Bronchial epithelial cell (primary cell): ENCODE measurements around the gene CPNE8. TPM values are rescaled to one million over a fixed set of nuclear protein-coding genes. Genes with fewer than 3 reads are reported as not detected.

ENCODE experiments used
- DNase-seq: peaks from one replicate; pipeline ENCODE4 v3.0.0-alpha.2; 2010; ENCODE audit warnings: low read depth
- FAIRE-seq: peaks from 2 replicates; lab custom pipeline; 2011; peaks lifted over from hg19 to GRCh38; lab: Jason Lieb, UNC
- H3K27me3 ChIP-seq: 2 replicates; pipeline ENCODE4 v1.5.1; 2011; ENCODE audit warnings: low read length; ENCODE audit not compliant: control insufficient read depth, insufficient read depth
- H3K36me3 ChIP-seq: 2 replicates; pipeline ENCODE4 v1.5.1; 2011; ENCODE audit warnings: low read length; ENCODE audit not compliant: control insufficient read depth, insufficient read depth
- H3K4me3 ChIP-seq: 2 replicates; pipeline ENCODE4 v1.5.1; 2011; ENCODE audit warnings: mild to moderate bottlenecking, low read depth, low read length, control low read depth
- total RNA-seq: library from RNA; depleted of rRNA; stranded (reverse); fragments of >200 nt; gene quantifications from 2 replicates; pipeline ENCODE4 v1.2.1, GENCODE V29; 2014
- TF ChIP-seq, protein P1 (sequence below): IDR thresholded peaks from 2 replicates; pipeline ENCODE4 v1.5.1; 2011; ENCODE audit warnings: mild to moderate bottlenecking, moderate library complexity, low read length, control low read depth, inconsistent platforms; ENCODE audit not compliant: insufficient read depth, severe bottlenecking

The CPNE8 gene
- total RNA-seq, 1 donor from 2014 or later: 7.1 TPM

DNA sequence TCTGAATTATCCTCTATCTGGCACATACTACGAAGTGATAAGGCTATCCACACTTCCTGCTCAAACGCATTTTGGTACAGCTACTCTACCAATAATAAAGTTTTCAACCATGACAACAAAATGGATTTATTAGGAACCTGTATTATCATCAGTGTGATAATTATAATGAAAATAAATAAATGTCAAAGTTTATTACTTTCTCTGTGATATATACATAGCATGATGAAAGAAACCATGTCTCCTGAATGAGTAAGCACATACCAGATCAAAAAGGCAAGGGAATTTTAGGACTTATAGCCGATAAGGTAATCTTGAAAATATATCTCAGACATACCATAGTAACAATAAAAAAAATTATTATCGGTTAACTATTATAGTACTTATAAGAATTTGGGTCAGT lies 61.1 kb downstream of the CPNE8 start:
- Histone ChIP-seq H3K36me3 (no peaks in the 10 kb centered on the region), H3K27me3 (no peaks in the 10 kb centered on the region), H3K4me3 (no peak overlapping the region)
- FAIRE-seq (no peak), DNase-seq (no peak)
- TF ChIP-seq, protein P1, sequence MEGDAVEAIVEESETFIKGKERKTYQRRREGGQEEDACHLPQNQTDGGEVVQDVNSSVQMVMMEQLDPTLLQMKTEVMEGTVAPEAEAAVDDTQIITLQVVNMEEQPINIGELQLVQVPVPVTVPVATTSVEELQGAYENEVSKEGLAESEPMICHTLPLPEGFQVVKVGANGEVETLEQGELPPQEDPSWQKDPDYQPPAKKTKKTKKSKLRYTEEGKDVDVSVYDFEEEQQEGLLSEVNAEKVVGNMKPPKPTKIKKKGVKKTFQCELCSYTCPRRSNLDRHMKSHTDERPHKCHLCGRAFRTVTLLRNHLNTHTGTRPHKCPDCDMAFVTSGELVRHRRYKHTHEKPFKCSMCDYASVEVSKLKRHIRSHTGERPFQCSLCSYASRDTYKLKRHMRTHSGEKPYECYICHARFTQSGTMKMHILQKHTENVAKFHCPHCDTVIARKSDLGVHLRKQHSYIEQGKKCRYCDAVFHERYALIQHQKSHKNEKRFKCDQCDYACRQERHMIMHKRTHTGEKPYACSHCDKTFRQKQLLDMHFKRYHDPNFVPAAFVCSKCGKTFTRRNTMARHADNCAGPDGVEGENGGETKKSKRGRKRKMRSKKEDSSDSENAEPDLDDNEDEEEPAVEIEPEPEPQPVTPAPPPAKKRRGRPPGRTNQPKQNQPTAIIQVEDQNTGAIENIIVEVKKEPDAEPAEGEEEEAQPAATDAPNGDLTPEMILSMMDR: no peak

DNA sequence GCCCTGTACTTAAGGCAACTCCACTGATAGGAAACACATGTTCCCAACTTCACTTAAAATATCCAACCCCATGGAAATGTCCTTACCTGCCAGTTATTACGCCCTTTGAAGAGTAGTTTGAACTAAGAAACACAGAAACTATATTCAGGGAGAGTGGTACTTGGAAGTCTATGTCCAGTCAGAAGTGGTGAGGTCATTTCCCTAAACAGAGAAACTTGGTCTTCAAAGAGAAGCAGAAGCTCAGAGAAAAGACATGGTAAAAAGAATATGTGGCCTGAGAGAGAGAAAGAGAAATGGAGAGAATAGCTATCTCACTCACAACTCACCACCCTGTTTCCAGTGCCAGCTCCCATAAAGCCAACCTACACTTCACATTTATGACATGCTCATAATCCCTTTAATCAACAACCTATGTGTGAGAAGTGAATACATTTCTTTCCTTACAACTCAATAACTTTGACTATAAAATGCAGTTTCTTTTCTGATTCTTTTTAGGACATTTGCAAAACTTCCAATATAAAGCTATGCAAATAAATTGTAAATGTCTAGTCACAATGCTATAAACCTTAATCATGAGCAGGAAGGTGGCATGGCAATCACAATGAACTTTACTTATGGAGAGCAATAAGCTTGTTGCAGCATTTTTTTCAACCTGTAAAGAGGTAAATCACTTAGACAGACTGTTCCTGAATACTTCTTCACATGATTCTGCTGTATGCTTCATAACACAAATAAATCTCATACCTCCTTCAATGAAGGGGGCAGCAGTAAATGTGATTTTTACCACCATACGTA lies 67.1 kb downstream of the CPNE8 start:
- no peaks in the 10 kb centered on the region for H3K36me3 ChIP-seq
- TF ChIP-seq, protein P1: no peak
- DNase-seq (no peak), FAIRE-seq (no peak)
- no peak overlapping the region for H3K4me3 ChIP-seq
- no peaks in the 10 kb centered on the region for H3K27me3 ChIP-seq

DNA sequence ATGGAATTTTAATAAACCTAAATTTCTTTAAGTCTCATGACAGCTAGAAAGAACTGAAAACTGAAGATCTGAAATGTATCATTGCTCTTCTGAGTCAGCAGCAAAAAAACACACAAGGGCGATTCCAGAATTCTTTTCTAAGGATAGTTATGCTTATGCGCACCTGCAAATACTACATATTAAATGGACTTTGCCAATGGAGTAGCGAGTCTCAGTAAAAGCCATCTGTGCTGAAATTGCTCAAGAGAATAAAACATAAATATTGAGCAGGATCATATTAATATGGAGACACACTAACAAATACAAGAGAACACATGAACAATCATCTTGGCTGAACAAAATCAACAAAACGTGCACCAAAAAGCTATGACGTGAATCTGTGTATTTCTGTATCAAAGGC lies 73.7 kb downstream of the CPNE8 start:
- TF ChIP-seq, protein P1: no peak
- DNase-seq (no peak), FAIRE-seq (no peak)
- no peak overlapping the region for H3K4me3 ChIP-seq
- no peaks in the 10 kb centered on the region for H3K27me3 ChIP-seq
- H3K36me3 ChIP-seq: no peaks in the 10 kb centered on the region

DNA sequence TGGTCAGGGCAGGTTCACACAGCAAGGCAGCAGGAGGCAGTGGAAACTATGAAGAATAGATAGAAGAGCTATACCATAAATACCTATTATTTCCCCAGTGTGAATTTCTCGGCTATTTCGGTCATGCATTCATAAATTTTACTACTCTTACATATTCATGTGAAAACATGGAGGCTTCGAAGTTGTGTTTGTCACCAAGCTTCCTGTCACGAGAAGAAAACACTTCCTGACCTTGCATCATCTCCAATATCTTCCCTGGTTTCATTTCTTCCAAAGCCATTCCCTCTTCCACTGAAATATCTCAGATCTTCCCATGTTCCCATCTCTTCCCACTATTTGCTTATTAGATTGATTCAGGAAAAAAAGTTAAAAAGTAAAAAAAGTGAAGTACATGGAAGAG lies 80.4 kb downstream of the CPNE8 start:
- DNase-seq (no peak), FAIRE-seq (no peak)
- Histone ChIP-seq H3K27me3 (no peaks in the 10 kb centered on the region), H3K4me3 (no peak overlapping the region), H3K36me3 (no peaks in the 10 kb centered on the region)
- TF ChIP-seq, protein P1: no peak

DNA sequence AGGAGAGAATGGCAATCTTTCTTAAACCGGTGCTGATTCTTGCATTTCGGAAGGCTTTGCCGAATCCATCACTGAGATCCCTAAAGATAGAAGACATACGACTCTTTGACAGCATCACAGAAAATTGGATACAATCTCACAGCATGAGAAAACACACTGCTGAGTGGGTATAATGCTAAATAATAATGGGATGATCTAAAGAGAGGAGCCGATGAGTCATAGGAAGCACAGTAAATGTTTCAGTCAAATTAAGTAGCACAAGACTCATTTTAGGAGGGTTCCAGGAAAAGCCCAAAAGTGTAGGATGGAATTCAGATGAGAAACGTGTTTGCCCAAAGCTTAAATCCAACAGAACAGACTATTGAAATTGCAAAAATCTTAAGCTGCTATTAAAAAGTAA lies 81.7 kb downstream of the CPNE8 start:
- H3K36me3 ChIP-seq: no peaks in the 10 kb centered on the region
- H3K4me3 ChIP-seq: no peak overlapping the region
- DNase-seq (peak; percentile 11), FAIRE-seq (no peak)
- TF ChIP-seq, protein P1: no peak
- H3K27me3 ChIP-seq: no peaks in the 10 kb centered on the region

DNA sequence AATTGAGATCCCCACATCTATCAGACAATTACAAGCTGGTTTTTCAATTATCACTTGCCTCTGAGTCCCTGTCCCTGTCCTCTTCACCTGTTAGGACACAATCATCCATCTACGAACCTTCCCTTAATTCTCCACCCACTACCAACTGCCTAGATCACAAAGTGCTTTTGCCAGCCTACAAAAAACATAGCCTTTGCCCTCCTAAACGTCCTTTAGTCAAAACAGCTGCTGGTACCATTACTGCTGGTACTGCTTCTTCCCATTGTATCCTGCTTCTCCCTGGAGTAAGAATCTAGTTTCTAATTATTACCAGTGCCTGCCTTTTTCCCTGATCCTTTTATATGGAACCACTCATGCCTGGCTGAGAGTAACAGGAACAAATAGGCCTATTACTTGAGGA lies 82.1 kb downstream of the CPNE8 start:
- Histone ChIP-seq H3K27me3 (no peaks in the 10 kb centered on the region), H3K36me3 (no peaks in the 10 kb centered on the region), H3K4me3 (no peak overlapping the region)
- FAIRE-seq (no peak), DNase-seq (no peak)
- TF ChIP-seq, protein P1: no peak
